Measurements from ENCODE around the gene TMEM258.

Gene TMEM258

GRCh38 chr11:61750631-61751273 is 41.6 kb downstream of the TMEM258 start:
- DNase-seq (ENCODE audit: low read depth, low spot score): no peak
- H3K4me3 ChIP-seq (ENCODE audit: low read length): no peak overlapping the region

DNA sequence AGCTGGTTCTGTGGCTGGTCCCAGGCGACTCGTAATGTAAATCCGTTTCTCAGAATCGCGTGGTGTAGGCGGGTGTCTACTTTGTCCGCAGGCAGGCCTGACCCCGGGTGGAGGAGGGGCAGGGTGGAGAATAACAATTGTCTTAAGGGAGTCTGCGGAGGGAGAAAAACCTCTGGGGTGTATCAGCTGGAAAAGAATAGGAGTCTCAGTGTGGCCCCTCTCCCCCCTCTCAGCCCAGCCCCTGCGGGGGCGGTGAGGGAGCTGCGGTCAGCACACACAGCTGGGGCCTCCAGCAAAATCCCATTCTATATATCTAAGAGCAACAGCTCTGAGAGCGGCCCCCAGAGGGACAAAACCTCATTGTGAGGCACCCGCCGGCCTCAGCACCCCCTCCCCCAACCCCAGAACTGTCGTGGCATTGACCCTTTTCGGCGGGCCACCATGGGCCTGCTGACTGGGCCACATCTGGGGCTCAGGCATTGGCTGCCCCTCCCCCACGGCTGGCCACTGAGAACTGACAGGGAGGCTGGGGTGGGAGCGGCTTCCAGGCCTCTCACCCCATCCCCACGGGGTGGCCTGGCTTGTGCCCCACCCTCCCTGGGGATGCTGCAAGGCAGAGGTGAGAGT is 42.7 kb downstream of the TMEM258 start:
- H3K4me3 ChIP-seq (ENCODE audit: low read length): no peak overlapping the region
- no peak for DNase-seq (ENCODE audit: low read depth, low spot score)

DNA sequence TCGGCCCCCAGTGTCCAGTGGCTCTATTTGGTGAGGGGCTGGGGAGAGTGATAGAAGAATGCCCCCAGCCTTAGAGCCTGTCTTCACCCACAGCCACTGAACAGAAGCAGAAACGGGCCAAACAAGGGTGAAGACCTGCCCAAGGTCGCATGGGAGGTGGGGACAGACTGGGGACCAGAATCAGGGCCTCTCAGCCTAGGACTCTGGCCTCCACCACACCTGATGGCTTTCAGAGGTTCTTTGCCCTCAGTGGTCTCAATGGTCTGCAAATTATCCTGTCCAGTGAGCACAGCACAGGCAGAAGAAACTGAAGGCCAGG is 44.5 kb downstream of the TMEM258 start:
- DNase-seq (ENCODE audit: low read depth, low spot score): no peak
- H3K4me3 ChIP-seq (ENCODE audit: low read length): no peak overlapping the region

DNA sequence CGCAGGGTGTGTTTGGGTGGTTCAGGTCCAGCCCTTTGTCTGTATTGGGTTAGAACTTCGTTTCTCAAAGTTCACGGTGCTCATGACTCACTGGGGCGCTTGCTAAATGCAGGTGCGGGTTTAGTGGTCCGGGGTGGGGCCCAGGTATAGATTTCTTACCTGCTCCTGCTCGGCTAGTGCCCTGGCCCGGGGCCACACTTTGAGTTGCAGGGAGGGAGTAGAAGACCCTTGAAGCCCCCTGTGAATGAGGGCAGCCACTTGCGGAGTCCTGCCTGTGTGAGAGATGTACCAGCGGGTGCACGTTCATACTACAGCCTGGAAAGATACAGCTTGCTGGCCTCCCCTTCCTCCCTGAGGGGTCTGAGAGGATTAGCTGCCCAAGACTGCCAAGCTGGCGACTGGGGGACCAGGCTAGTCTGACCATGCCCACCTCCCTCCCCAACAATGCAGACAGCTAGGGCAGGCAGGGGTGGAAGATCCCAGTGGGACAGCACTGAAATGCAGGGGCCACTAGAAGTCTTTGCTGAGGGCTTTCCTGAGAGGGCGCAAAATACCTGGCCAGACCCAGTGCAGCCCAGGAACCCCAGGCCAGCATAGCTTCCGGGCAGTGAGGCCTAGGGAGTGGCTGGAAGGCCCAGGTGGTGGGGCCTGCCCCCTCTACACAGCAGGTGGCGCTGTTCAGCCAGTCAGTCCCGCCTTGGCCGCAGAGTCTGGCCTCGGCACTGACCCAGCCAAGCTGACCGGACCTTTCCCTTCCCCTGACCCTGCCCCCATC is 45.0 kb downstream of the TMEM258 start:
- no peak overlapping the region for H3K4me3 ChIP-seq (ENCODE audit: low read length)
- DNase-seq (ENCODE audit: low read depth, low spot score): no peak

GRCh38 chr11:61746442-61747191 is 45.8 kb downstream of the TMEM258 start:
- no peak for DNase-seq (ENCODE audit: low read depth, low spot score)

GRCh38 chr11:61745781-61746441 is 46.5 kb downstream of the TMEM258 start:
- DNase-seq (ENCODE audit: low read depth, low spot score): no peak

More at GRCh38 chr11:61746442-61747191, 45.8 kb downstream of the TMEM258 start:
- no peak overlapping the region for H3K4me3 ChIP-seq (ENCODE audit: low read length)

GRCh38 chr11:61744609-61745156 is 47.7 kb downstream of the TMEM258 start:
- no peak overlapping the region for H3K4me3 ChIP-seq (ENCODE audit: low read length)
- DNase-seq (ENCODE audit: low read depth, low spot score): no peak

More at GRCh38 chr11:61745781-61746441, 46.5 kb downstream of the TMEM258 start:
- H3K4me3 ChIP-seq (ENCODE audit: low read length): no peak overlapping the region

- H3K4me3 ChIP-seq (ENCODE audit: low read length): no peak overlapping the region
- DNase-seq (ENCODE audit: low read depth, low spot score): no peak
Measured at GRCh38 chr11:61744181-61744580, 48.2 kb downstream of the TMEM258 start.

GRCh38 chr11:61743486-61744095 is 48.8 kb downstream of the TMEM258 start:
- H3K4me3 ChIP-seq (ENCODE audit: low read length): no peak overlapping the region
- DNase-seq (ENCODE audit: low read depth, low spot score): no peak

- no peak for DNase-seq (ENCODE audit: low read depth, low spot score)
- no peak overlapping the region for H3K4me3 ChIP-seq (ENCODE audit: low read length)
Measured at GRCh38 chr11:61742391-61742790, 50.0 kb downstream of the TMEM258 start.

DNA sequence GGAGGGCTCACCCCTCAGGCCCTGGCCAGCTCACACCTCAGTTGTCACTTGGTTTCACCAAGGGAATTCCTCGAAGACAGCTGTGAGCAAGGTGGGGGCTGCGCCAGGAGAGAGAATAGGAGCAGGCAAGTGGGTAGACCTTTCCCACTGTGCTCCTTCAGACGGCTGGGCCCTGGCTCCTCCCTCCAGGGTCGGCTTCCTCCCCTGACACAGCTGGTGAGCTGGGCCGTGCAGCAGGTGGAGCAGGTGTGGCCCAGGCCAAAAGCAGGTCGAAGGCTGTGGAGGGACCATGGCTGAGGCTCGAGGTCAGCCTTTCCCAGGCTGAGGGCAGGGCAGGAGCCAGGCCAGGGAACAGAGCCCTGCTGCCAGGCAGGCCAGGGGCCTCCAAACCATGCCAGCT is 52.4 kb downstream of the TMEM258 start:
- H3K4me3 ChIP-seq (ENCODE audit: low read length): no peak overlapping the region
- no peak for DNase-seq (ENCODE audit: low read depth, low spot score)

DNA sequence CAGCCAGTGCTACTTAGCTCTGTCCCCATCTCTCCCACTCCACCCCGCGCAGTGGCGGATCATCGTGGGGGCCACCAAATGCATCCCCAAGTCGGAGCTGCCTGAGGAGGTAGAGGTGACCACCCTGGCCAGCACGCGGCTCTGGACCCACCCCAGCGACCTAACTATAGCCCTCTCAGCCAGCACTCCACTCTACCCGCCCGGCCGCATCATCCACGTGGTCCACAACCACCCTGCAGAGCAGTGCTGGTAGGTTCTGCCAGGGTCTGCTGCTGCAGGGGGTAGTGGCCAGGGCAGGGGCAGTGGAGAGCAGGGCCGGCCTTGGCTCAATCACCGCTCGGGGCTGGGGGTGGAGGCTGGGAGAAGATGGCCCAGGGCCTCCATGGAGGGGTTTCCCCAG is 53.0 kb downstream of the TMEM258 start:
- H3K4me3 ChIP-seq (ENCODE audit: low read length): no peak overlapping the region
- no peak for DNase-seq (ENCODE audit: low read depth, low spot score)

Measured in Jurkat, Clone E6-1 (cell line).